ENCODE results near the gene PLEKHG3. TPM values are rescaled to one million over a fixed set of nuclear protein-coding genes. Genes with fewer than 3 reads are reported as not detected.

The PLEKHG3 gene
- total and polyA plus RNA-seq, 2 experiments from 2014 or later: 23.0 to 83.1 TPM

- no peak overlapping the region for H3K4me3 ChIP-seq
- no peak overlapping the region for H2AFZ ChIP-seq
- Mint-ChIP-seq H3K36me3 (ENCODE audit: low read depth) (no peaks in the 10 kb centered on the region), H3K27me3 (ENCODE audit: insufficient read depth, low read depth, poor library complexity) (peaks cover 21% of the 10 kb centered on the region), H3K4me3 (no peak overlapping the region), H3K27ac (no peak overlapping the region), H3K4me1 (peaks cover 37% of the 10 kb centered on the region), H3K9me3 (no peaks in the 10 kb centered on the region; the same call in 2 of the 3 replicates)
- peaks cover 4% of the 10 kb centered on the region; the same call in 1 of the 2 replicates for H3K4me1 ChIP-seq (ENCODE audit: insufficient read depth)
- no peaks in the 10 kb centered on the region for H3K79me2 ChIP-seq (replicated peaks; ENCODE audit: insufficient read depth)
- H3F3A ChIP-seq (replicated peaks; ENCODE audit: low read depth): 0 out of 2 replicates have a peak, but pooled peaks cover 4% of the 10 kb centered on the region
- H4K20me1 ChIP-seq (replicated peaks; ENCODE audit: insufficient read depth): no peaks in the 10 kb centered on the region
- ATAC-seq: no peak
- no peak overlapping the region for H3K27ac ChIP-seq (ENCODE audit: low read depth)
- no peak for DNase-seq (ENCODE audit: low spot score)
- H3K9me2 ChIP-seq (ENCODE audit: insufficient read depth): no peaks in the 10 kb centered on the region
- H3K36me3 ChIP-seq (ENCODE audit: insufficient read depth): no peaks in the 10 kb centered on the region
- TF ChIP-seq STAT1 (IDR thresholded peaks at IDR 0.05; ENCODE audit: unreplicated experiment): no peak
- no peak for TF ChIP-seq ZNF114 (CRISPR knock-in tag; IDR thresholded peaks at IDR 0.05)
- peaks cover 22% of the 10 kb centered on the region; the same call in 1 of the 2 replicates for H3K27me3 ChIP-seq (ENCODE audit: insufficient read depth)
- H3K4me2 ChIP-seq: no peak overlapping the region
Observed at GRCh38 chr14:64686282-64686615, 18.0 kb upstream of the PLEKHG3 start.

- peaks cover 22% of the 10 kb centered on the region; the same call in 1 of the 2 replicates for H3K27me3 ChIP-seq (ENCODE audit: insufficient read depth)
- H3K4me1 ChIP-seq (ENCODE audit: insufficient read depth): no peaks in the 10 kb centered on the region; the same call in 1 of the 2 replicates
- no peak overlapping the region for H3K4me3 Mint-ChIP-seq
- ATAC-seq: no peak
- no peak overlapping the region for H3K27ac Mint-ChIP-seq
- H3K4me2 ChIP-seq: no peak overlapping the region
- no peak overlapping the region for H3K27ac ChIP-seq (ENCODE audit: low read depth)
- H3K79me2 ChIP-seq (replicated peaks; ENCODE audit: insufficient read depth): no peaks in the 10 kb centered on the region
- no peak overlapping the region for H3K4me3 ChIP-seq
- peaks cover 24% of the 10 kb centered on the region for H3K27me3 Mint-ChIP-seq (ENCODE audit: insufficient read depth, low read depth, poor library complexity)
- no peaks in the 10 kb centered on the region for H3K36me3 Mint-ChIP-seq (ENCODE audit: low read depth)
- no peak for DNase-seq (ENCODE audit: low spot score)
- no peaks in the 10 kb centered on the region for H3K9me2 ChIP-seq (ENCODE audit: insufficient read depth)
- H2AFZ ChIP-seq: no peak overlapping the region
- no peaks in the 10 kb centered on the region for H3F3A ChIP-seq (replicated peaks; ENCODE audit: low read depth)
- TF ChIP-seq, protein P1, sequence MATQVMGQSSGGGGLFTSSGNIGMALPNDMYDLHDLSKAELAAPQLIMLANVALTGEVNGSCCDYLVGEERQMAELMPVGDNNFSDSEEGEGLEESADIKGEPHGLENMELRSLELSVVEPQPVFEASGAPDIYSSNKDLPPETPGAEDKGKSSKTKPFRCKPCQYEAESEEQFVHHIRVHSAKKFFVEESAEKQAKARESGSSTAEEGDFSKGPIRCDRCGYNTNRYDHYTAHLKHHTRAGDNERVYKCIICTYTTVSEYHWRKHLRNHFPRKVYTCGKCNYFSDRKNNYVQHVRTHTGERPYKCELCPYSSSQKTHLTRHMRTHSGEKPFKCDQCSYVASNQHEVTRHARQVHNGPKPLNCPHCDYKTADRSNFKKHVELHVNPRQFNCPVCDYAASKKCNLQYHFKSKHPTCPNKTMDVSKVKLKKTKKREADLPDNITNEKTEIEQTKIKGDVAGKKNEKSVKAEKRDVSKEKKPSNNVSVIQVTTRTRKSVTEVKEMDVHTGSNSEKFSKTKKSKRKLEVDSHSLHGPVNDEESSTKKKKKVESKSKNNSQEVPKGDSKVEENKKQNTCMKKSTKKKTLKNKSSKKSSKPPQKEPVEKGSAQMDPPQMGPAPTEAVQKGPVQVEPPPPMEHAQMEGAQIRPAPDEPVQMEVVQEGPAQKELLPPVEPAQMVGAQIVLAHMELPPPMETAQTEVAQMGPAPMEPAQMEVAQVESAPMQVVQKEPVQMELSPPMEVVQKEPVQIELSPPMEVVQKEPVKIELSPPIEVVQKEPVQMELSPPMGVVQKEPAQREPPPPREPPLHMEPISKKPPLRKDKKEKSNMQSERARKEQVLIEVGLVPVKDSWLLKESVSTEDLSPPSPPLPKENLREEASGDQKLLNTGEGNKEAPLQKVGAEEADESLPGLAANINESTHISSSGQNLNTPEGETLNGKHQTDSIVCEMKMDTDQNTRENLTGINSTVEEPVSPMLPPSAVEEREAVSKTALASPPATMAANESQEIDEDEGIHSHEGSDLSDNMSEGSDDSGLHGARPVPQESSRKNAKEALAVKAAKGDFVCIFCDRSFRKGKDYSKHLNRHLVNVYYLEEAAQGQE (IDR thresholded peaks at IDR 0.05; ENCODE audit: unreplicated experiment): no peak
- TF ChIP-seq STAT1 (IDR thresholded peaks at IDR 0.05; ENCODE audit: unreplicated experiment): no peak
- no peak for TF ChIP-seq JUNB (IDR thresholded peaks at IDR 0.05; ENCODE audit: unreplicated experiment)
- peaks cover 27% of the 10 kb centered on the region for H3K4me1 Mint-ChIP-seq
- H4K20me1 ChIP-seq (replicated peaks; ENCODE audit: insufficient read depth): no peaks in the 10 kb centered on the region
- no peaks in the 10 kb centered on the region; the same call in 2 of the 3 replicates for H3K9me3 Mint-ChIP-seq
- no peaks in the 10 kb centered on the region for H3K36me3 ChIP-seq (ENCODE audit: insufficient read depth)
Observed at GRCh38 chr14:64688031-64688430, 16.2 kb upstream of the PLEKHG3 start.

DNA sequence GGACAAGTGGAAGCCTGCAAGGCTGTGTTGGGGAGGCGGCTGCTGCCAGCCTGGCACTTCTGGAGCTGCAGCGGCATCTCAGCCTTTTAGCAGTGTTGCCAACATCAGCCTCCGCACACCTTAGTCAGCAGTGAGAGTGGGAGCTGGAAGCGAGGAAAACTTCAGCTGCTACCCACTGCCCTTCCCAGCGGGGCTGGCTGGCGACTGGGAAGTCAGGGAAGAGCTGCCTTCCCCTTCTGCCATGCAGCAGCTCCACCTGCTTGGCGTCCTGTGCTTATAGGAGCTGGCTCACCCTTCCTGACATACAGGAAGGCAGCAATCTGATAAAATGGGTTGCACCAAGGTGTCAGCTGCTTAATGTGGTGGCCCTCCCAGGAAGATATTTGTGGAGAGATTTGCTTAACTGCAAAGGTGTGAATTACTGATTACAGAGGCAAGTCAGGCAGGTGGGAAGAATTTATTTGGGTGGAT is 15.4 kb upstream of the PLEKHG3 start:
- peak; percentile 42 for ATAC-seq
- Mint-ChIP-seq H3K27me3 (ENCODE audit: insufficient read depth, low read depth, poor library complexity) (peaks cover 24% of the 10 kb centered on the region), H3K36me3 (ENCODE audit: low read depth) (no peaks in the 10 kb centered on the region)

More for the DNA sequence above, 15.4 kb upstream of the PLEKHG3 start:
- no peaks in the 10 kb centered on the region for H3K79me2 ChIP-seq (replicated peaks; ENCODE audit: insufficient read depth)
- H3K4me1 ChIP-seq (ENCODE audit: insufficient read depth): no peaks in the 10 kb centered on the region; the same call in 1 of the 2 replicates
- H2AFZ ChIP-seq: no peak overlapping the region
- no peaks in the 10 kb centered on the region; the same call in 2 of the 3 replicates for H3K9me3 Mint-ChIP-seq
- H3K9me2 ChIP-seq (ENCODE audit: insufficient read depth): no peaks in the 10 kb centered on the region
- no peaks in the 10 kb centered on the region for H3K36me3 ChIP-seq (ENCODE audit: insufficient read depth)
- no peak overlapping the region for H3K27ac Mint-ChIP-seq
- no peaks in the 10 kb centered on the region for H3F3A ChIP-seq (replicated peaks; ENCODE audit: low read depth)
- DNase-seq (ENCODE audit: low spot score): no peak
- no peak overlapping the region for H3K4me2 ChIP-seq
- H3K4me1 Mint-ChIP-seq: peaks cover 27% of the 10 kb centered on the region
- no peak overlapping the region for H3K4me3 ChIP-seq
- TF ChIP-seq STAT1 (IDR thresholded peaks at IDR 0.05; ENCODE audit: unreplicated experiment) (no peak), CREB1 (CRISPR knock-in tag; IDR thresholded peaks at IDR 0.05; ENCODE audit: low read depth) (no peak), EZH2phosphoT487 (IDR thresholded peaks at IDR 0.05; ENCODE audit: unreplicated experiment) (no peak), CTCF (conservative IDR thresholded peaks at IDR 0.05; ENCODE audit: low read depth in 2 of 2) (no peak), JUNB (IDR thresholded peaks at IDR 0.05; ENCODE audit: unreplicated experiment) (no peak), POLR2AphosphoS5 (IDR thresholded peaks at IDR 0.05; ENCODE audit: low read depth) (no peak), ZNF331 (CRISPR knock-in tag; IDR thresholded peaks at IDR 0.05; ENCODE audit: low read depth) (no peak), ETS1 (IDR thresholded peaks at IDR 0.05) (no peak), NANOG (IDR thresholded peaks at IDR 0.05; ENCODE audit: borderline replicate concordance) (no peak)
- H3K4me3 Mint-ChIP-seq: no peak overlapping the region
- no peak overlapping the region for H3K27ac ChIP-seq (ENCODE audit: low read depth)
- peaks cover 22% of the 10 kb centered on the region; the same call in 1 of the 2 replicates for H3K27me3 ChIP-seq (ENCODE audit: insufficient read depth)
- H4K20me1 ChIP-seq (replicated peaks; ENCODE audit: insufficient read depth): no peaks in the 10 kb centered on the region
